ENCODE data around the gene HOXD11. TPM values are rescaled to one million over a fixed set of nuclear protein-coding genes. Genes with fewer than 3 reads are reported as not detected.

HOXD11 gene
- total and polyA plus RNA-seq, 8 donors, result not detected

DNA sequence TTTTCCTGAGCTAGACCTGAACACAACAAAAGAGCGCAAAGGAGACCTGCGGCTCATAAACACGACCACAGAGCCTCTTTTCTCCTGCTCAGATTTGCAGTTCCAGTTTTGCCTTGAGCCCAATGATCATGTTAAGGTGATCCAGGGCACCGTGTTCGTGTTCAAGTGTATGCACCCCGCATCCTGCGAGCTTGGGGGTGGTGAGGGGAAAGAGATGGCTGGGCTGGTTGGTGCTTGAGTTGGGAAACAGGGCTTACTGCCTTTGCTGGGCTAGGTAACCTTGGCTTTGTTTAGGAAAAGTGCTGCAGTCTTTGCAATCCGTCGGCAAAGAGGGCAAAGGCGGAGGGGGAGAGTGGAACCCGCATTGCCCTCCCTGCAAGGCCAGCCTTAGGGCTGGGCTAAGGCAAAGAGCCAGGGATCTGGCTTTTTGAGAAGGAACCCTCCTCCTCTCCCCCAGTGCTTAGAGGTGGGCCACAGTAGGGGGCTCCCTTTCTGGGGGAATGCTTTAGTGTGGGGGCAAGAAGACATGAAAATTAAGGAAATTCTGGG, 10.8 kb downstream of the HOXD11 start:
- Histone ChIP-seq H3K9me3 (no peaks in the 10 kb centered on the region), H3K27me3 (peaks cover 0 to 96% (median 41%) of the 10 kb centered on the region in 4 donors), H3K27ac (no peak overlapping the region), H3K4me3 (no peak overlapping the region), H3K36me3 (no peaks in the 10 kb centered on the region), H3K4me1 (peaks cover 0 to 5% (median 0%) of the 10 kb centered on the region in 3 donors)
- ATAC-seq, result no peak
- FAIRE-seq, result no peak
- 8 to 9% methylated on average over 11 of the region's 11 CpGs for WGBS, 2 donors
- DNase-seq, result no peak
- TF ChIP-seq, protein P1, sequence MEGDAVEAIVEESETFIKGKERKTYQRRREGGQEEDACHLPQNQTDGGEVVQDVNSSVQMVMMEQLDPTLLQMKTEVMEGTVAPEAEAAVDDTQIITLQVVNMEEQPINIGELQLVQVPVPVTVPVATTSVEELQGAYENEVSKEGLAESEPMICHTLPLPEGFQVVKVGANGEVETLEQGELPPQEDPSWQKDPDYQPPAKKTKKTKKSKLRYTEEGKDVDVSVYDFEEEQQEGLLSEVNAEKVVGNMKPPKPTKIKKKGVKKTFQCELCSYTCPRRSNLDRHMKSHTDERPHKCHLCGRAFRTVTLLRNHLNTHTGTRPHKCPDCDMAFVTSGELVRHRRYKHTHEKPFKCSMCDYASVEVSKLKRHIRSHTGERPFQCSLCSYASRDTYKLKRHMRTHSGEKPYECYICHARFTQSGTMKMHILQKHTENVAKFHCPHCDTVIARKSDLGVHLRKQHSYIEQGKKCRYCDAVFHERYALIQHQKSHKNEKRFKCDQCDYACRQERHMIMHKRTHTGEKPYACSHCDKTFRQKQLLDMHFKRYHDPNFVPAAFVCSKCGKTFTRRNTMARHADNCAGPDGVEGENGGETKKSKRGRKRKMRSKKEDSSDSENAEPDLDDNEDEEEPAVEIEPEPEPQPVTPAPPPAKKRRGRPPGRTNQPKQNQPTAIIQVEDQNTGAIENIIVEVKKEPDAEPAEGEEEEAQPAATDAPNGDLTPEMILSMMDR (IDR thresholded peaks at IDR 0.05), result no peak
- intact Hi-C loops (cut with DNase I), result no loop called here

DNA sequence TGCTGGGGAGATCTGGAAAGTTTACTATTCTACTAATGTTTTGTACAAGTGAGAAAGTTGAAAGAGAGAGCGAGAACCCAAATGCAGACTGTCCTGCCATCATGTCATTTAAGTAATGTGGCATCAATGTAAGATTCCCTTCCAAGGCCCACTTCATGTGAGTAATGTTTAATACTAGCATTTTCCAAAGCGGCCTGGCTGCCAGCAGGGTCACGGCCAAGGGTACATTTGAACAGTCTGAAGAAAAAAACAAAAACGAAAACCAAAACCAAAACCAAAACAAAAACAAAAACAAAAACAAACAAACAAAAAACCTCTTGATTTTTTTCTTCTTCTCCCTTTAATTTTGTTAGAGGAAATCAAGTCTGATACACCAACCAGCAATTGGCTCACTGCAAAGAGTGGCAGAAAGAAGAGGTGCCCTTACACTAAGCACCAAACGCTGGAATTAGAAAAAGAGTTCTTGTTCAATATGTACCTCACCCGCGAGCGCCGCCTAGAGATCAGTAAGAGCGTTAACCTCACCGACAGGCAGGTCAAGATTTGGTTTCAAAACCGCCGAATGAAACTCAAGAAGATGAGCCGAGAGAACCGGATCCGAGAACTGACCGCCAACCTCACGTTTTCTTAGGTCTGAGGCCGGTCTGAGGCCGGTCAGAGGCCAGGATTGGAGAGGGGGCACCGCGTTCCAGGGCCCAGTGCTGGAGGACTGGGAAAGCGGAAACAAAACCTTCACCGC, 11.7 kb downstream of the HOXD11 start:
- Histone ChIP-seq H3K27ac (no peak overlapping the region), H3K36me3 (no peaks in the 10 kb centered on the region), H3K4me3 (no peak overlapping the region), H3K27me3 (peaks cover 0 to 92% (median 44%) of the 10 kb centered on the region in 4 donors), H3K4me1 (peaks cover 0 to 5% (median 0%) of the 10 kb centered on the region in 3 donors), H3K9me3 (no peaks in the 10 kb centered on the region)
- DNase-seq (no peak), FAIRE-seq (no peak), ATAC-seq (no peak)
- TF ChIP-seq, protein P1 (IDR thresholded peaks at IDR 0.05), result peak in 1 of 4 donors; percentile 9
- WGBS, 2 donors, result 12 to 13% methylated on average over 24 of the region's 24 CpGs
- intact Hi-C loops (cut with DNase I), result no loop called here

DNA sequence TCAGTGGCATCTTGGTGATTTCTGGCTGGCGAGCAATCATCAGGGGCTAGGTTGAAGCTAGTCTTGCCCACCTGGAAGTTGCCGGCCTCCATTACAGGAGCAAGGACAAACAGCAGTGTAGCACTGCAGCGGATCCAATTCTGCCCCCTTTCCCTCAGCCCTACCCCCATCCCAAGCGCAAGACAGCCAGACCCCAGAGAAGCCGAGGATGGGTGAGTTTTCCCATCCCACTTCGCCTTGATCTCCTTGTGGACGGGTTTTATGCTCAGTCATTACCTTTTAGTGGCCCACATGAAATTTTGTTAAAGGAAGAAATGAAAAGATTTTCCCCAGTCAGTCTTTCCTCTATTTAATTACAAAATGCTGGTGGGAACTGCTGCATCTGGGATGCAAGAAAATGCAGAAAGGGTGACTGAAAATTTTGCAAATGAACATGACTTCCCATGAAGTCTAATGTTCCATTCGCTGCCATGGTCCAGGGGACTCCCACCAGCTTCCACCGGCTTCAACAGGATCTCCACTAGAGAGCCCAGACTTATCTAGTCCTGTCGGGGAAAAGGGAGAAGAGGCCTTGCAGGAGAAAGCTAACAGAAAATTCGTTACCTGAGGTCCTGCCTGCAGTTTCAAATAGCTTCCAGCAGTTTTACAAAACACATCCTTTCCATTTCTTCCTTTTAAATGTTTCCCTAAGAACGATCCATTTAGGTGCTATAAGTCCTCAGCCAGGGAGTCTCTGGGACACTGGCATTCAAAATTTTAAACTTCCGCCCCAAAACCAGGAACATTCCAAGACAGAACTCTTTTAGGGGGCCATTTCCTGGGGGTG, 13.5 kb downstream of the HOXD11 start:
- TF ChIP-seq, protein P1 (IDR thresholded peaks at IDR 0.05), result no peak
- ATAC-seq (no peak), DNase-seq (no peak), FAIRE-seq (no peak)
- Histone ChIP-seq H3K4me1 (peaks cover 0 to 5% (median 0%) of the 10 kb centered on the region in 3 donors), H3K36me3 (no peaks in the 10 kb centered on the region), H3K4me3 (no peak overlapping the region), H3K9me3 (no peaks in the 10 kb centered on the region), H3K27me3 (peaks cover 0 to 90% (median 46%) of the 10 kb centered on the region in 4 donors), H3K27ac (no peak overlapping the region)
- intact Hi-C loops (cut with DNase I), result loop anchor here in 2 of 3 donors (10.0 kb wide), 3 partner anchors 524 to 1024 kb away; no protein-coding TSS in a partner anchor
- WGBS, 2 donors, result 14 to 15% methylated on average over 13 of the region's 13 CpGs

DNA sequence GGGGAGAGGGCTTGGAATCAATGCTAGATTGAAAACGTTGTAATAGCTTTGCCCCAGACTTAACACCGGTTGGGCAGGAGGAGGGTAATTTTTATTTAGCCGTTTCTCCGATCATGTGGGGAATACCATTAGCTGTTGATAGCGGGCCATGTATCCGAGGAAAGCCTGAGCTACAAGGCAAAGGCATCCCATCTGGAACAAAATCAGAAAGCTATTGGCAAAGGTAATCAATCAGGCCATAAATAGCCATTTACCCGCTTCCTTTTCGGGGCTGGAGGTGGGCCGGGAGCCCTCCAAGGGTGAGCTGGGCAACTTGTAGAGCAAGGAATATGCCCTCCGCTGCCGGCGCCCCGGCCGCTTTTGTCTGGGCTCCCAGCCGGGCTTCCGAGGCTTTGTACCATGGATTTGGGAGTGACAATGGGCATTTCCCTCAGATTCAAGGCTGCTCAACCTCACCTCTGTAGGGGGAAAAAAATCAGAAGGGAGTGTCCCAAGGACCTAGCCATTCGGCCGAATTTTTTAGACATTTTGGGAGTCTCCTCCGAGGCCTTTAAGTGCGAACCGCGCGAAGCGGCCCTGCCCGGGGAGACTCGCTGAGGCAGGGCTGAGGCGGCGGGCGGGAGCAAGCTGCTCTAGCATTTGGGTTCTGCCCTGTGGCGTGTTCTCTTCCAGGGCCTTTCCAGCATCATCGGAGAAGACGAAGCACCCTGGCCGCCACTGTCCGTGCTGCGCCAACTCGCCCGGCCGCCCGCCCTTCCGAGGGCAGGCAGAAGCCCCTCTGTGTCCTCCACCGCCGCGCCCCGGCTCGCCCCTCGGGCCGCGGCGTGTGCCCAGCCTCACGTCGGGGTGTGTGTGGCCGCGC, 14.3 kb downstream of the HOXD11 start:
- Histone ChIP-seq H3K27me3 (peaks cover 0 to 91% (median 42%) of the 10 kb centered on the region in 4 donors), H3K27ac (no peak overlapping the region), H3K9me3 (no peaks in the 10 kb centered on the region), H3K4me3 (no peak overlapping the region), H3K4me1 (peaks cover 0 to 5% (median 0%) of the 10 kb centered on the region in 3 donors), H3K36me3 (no peaks in the 10 kb centered on the region)
- FAIRE-seq (no peak), ATAC-seq (no peak), DNase-seq (peak in 1 of 6 donors; percentile 57)
- TF ChIP-seq, protein P1 (IDR thresholded peaks at IDR 0.05), result no peak
- intact Hi-C loops (cut with DNase I), result loop anchor here in 2 of 3 donors (10.0 kb wide), 3 partner anchors 523 to 1023 kb away; no protein-coding TSS in a partner anchor
- WGBS, 2 donors, result 12% methylated on average over 53 of the region's 53 CpGs
